ENCODE measurements around the gene NDUFS4.
"Not testable (repeated sequence)": the region's sequence is repeated elsewhere in the genome, so short reads cannot be mapped to it uniquely, and the experiment has no call there.

The NDUFS4 gene

DNA sequence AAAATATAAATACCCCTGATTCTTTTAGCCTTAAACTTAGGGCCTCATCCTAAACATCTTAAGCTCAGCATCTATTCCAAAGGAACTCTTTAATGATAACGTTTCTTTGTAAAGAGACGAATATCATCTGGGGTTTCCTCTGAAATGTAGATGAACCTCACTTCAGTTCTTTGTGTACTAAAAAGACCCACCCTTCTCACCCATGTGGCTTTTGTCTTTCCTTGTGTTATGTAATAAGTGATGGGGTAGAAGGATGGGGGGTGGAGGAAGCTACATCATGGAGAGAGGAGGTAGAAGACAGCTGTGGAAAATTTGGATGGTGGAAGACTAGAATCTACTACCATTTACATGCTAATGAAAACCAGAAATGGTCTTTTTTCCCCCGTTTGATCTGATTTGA, 111.0 kb downstream of the NDUFS4 start:
- H3K4me3 ChIP-seq (replicated peaks; ENCODE audit: low read depth, low read length) = no peak overlapping the region
- DNase-seq (ENCODE audit: low read depth) = no peak
- TF ChIP-seq, protein P1, sequence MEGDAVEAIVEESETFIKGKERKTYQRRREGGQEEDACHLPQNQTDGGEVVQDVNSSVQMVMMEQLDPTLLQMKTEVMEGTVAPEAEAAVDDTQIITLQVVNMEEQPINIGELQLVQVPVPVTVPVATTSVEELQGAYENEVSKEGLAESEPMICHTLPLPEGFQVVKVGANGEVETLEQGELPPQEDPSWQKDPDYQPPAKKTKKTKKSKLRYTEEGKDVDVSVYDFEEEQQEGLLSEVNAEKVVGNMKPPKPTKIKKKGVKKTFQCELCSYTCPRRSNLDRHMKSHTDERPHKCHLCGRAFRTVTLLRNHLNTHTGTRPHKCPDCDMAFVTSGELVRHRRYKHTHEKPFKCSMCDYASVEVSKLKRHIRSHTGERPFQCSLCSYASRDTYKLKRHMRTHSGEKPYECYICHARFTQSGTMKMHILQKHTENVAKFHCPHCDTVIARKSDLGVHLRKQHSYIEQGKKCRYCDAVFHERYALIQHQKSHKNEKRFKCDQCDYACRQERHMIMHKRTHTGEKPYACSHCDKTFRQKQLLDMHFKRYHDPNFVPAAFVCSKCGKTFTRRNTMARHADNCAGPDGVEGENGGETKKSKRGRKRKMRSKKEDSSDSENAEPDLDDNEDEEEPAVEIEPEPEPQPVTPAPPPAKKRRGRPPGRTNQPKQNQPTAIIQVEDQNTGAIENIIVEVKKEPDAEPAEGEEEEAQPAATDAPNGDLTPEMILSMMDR (IDR thresholded peaks at IDR 0.05; ENCODE audit: low read length, missing control alignments) = no peak

DNA sequence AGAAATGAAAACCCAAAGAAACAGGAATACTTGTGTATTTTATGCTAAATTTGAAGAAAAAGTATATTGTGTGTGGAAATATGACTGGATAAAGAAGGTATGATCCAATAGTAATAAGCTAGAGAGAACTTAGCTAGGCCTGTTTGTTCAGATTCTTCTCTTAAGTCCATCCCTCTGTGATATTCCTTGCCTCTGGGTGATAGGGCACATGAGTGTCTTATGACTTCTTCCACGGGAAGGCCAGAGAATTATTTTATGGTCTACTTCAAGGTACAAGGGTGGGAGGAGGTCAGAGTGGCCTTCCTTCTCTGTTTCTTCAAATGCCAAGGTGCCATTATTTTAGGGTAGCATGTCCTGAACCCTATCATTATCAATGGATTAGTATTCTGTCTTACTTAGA, 113.7 kb downstream of the NDUFS4 start:
- H3K4me3 ChIP-seq (replicated peaks; ENCODE audit: low read depth, low read length) = no peak overlapping the region
- TF ChIP-seq, protein P1 (IDR thresholded peaks at IDR 0.05; ENCODE audit: low read length, missing control alignments) = no peak
- DNase-seq (ENCODE audit: low read depth) = no peak

DNA sequence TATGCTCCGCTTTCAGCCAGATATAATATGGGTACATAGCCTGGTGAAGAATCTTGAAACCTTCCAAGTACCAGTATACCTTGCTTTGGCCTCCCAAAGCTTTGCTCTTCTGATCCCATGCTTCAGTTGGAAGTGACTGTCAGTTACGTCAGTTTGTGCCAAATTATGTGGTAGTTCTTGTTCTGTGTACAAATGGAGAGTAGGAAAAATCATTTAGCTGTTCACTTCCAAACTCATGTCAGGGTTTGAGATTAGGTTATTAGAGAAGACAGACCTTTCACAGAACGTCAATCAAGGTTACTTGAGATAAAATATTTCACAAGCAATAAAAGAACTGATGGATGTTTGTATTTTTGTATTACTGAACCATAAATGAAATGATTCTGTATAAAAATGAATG, 117.2 kb downstream of the NDUFS4 start:
- H3K4me3 ChIP-seq (replicated peaks; ENCODE audit: low read depth, low read length) = no peak overlapping the region
- no peak for DNase-seq (ENCODE audit: low read depth)
- TF ChIP-seq, protein P1 (IDR thresholded peaks at IDR 0.05; ENCODE audit: low read length, missing control alignments) = no peak

DNA sequence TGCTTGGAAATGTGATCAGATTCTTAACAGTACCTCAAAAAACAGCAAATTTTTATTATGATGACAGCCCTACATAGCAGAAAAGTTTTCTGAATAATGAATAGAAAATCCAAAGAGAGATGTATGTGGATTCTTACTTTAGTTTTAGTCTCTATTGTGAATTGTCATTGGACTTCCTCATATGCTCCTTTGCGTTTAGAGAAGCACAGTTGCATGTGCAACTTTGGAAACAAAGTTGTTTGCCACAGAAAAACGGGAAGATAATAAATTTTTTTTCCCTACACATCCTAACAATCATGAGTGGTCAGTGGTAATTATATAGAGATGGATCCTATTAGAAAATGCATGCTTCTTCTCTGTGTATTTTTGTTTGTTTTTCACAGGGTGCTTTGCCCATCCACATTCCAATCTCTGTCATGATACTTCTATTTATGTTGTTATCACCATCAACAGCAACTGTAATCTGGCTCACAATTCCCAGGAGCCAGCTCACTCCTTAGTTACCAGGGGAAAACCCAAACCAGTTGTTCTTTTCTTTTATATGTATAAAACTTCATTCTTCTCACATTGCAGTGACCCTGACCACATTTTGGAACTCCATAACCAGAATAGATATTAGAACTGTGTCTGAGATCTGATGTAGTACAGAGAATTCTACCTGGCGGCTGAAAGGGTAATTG, 118.7 kb downstream of the NDUFS4 start:
- TF ChIP-seq, protein P1 (IDR thresholded peaks at IDR 0.05; ENCODE audit: low read length, missing control alignments) = no peak
- peak; percentile 63 for DNase-seq (ENCODE audit: low read depth)
- H3K4me3 ChIP-seq (replicated peaks; ENCODE audit: low read depth, low read length) = no peak overlapping the region

DNA sequence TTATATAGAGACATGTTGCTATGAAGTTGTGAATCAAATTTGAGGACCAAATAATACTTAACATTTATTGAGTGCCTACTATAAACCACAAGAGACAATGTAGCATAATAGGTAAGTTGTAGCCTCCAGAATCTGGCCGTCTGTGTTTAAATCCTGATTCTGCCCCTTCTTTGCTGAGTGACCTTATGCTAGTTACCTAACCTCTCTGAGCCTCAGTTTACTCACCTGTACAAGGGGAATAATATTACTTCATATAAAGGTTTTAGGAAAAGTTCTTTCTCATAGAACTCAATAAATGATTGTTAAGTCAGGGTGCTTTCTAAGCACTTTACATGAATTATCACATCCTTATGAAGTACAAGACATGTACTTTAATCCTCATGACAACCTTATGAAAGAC, 120.6 kb downstream of the NDUFS4 start:
- no peak overlapping the region for H3K4me3 ChIP-seq (replicated peaks; ENCODE audit: low read depth, low read length)
- TF ChIP-seq, protein P1 (IDR thresholded peaks at IDR 0.05; ENCODE audit: low read length, missing control alignments) = no peak
- no peak for DNase-seq (ENCODE audit: low read depth)

DNA sequence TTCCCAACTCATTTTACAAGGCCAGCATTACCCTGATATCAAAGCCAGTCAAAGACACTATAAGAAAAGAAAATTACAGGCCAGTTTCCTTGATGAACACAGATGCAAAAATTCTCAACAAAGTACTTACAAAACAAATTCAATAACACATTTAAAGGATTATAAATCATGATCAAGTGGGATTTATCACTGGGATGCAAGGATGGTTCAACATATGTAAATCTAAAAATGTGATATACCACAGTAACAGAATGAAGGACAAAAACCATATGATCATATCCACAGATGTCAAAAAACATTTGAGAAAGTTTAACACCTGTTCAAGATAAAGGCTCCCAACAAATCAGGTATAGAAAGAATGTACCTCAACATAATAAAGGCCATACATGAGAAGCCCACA, 130.6 kb downstream of the NDUFS4 start:
- no peak overlapping the region for H3K4me3 ChIP-seq (replicated peaks; ENCODE audit: low read depth, low read length)
- no peak for DNase-seq (ENCODE audit: low read depth)
- TF ChIP-seq, protein P1 (IDR thresholded peaks at IDR 0.05; ENCODE audit: low read length, missing control alignments) = no peak

DNA sequence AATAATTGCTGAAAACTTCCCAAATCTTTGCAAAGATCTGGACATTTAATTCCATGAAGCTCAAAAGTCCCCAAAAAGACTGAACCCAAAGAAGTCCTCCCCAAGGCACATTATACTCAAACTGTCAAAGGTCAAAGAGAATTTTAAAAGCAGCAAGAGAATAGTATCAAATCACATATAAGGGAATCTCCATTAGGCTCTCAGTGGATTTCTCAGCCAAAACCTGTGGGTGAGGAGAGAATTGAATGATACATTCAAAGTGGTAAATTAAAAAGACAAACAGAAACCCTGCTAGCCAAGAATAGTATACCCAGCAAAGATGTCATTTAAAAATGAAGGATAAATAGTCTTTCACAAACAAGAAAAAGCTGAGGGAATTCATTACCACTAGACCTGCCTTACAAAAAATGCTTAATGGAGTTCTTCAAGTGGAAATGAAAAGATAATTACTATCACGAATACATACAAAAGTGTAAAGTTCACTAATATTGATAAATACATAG, 134.1 kb downstream of the NDUFS4 start:
- DNase-seq (ENCODE audit: low read depth) = no peak
- H3K4me3 ChIP-seq (replicated peaks; ENCODE audit: low read depth, low read length) = no peak overlapping the region
- TF ChIP-seq, protein P1 (IDR thresholded peaks at IDR 0.05; ENCODE audit: low read length, missing control alignments) = no peak

DNA sequence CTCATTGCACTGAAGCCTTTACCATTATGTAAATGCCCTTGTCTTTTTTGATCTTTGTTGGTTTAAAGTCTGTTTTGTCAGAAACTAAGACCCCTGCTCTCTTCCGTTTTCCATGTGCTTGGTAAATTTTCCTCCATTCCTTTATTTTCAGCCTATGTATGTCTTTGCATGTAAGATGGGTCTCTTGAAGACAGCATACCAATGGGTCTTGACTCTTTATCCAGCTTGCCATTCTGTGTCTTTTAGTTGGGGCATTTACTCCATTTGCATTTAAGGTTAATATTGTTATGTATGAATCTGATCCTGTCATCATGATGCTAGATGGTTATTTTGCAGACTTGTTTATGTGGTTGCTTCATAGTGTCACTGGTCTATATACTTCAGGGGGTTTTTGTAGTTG, 150.0 kb downstream of the NDUFS4 start:
- DNase-seq (ENCODE audit: low read depth); H3K4me3 ChIP-seq (replicated peaks; ENCODE audit: low read depth, low read length): not testable (repeated sequence)
